ENCODE data around the gene CACNA1C. TPM values are rescaled to one million over a fixed set of nuclear protein-coding genes. Genes with fewer than 3 reads are reported as not detected.

Gene CACNA1C
- total RNA-seq, 1 experiment from 2014 or later = 3.7 TPM

- no peaks in the 10 kb centered on the region for H3K27me3 ChIP-seq (replicated peaks; ENCODE audit: insufficient read depth, low read depth, low read length, poor library complexity)
- BruUV-seq (replicated peaks) = no TSS peak
- no peak overlapping the region for H3K4me3 ChIP-seq (ENCODE audit: low read depth, low read length, poor library complexity, severe bottlenecking)
- ChIA-PET POLR2A (ENCODE audit: low non-redundant PET) (no interaction called here), CTCF (no interaction called here)
- no peak overlapping the region for H3K27ac ChIP-seq (ENCODE audit: low read depth, low read length, poor library complexity, severe bottlenecking)
- no peaks in the 10 kb centered on the region for H3K36me3 ChIP-seq (ENCODE audit: insufficient read depth, low read length, poor library complexity, severe bottlenecking)
- intact Hi-C loops (cut with micrococcal nuclease; ENCODE audit: unreplicated experiment) = no loop called here
- no peak for DNase-seq (ENCODE audit: low spot score)
- H3K9me3 ChIP-seq (ENCODE audit: low read depth, low read length, poor library complexity, severe bottlenecking) = no peaks in the 10 kb centered on the region
- no peak for TF ChIP-seq EZH2 (IDR thresholded peaks at IDR 0.05; ENCODE audit: borderline replicate concordance, low read depth, low read length, poor library complexity, severe bottlenecking)
- TF ChIP-seq CTCF (conservative IDR thresholded peaks at IDR 0.05; ENCODE audit: low read depth, low read length) = no peak
- peaks cover 11% of the 10 kb centered on the region for H3K4me1 ChIP-seq (ENCODE audit: insufficient read depth, low read length, poor library complexity, severe bottlenecking)
Observed at GRCh38 chr12:2628401-2628800, 575.6 kb downstream of the CACNA1C start.

DNA sequence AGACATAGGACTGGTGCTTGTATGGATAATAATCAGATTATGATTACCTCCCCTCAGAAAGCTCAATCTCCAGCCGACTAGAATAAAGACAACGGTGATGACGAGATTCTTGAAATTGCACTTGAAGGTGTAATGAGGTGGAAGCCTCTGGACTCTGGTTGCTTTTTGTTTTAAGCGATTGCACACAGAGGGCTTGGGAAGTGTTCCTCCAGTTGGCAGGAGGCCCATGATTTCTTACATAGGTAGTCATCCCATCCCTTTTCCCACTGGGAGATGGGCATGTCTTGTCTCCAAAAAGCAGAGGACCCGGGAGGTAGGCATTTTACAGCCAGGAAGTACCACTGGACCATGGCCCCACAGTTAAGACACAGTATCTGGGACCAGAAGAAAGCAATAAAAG, 576.3 kb downstream of the CACNA1C start:
- TF ChIP-seq EZH2 (IDR thresholded peaks at IDR 0.05; ENCODE audit: borderline replicate concordance, low read depth, low read length, poor library complexity, severe bottlenecking) = no peak
- TF ChIP-seq CTCF (conservative IDR thresholded peaks at IDR 0.05; ENCODE audit: low read depth, low read length) = no peak

GRCh38 chr12:2631653-2632350, 579.0 kb downstream of the CACNA1C start:
- BruUV-seq (replicated peaks) = no TSS peak
- intact Hi-C loops (cut with micrococcal nuclease; ENCODE audit: unreplicated experiment) = no loop called here
- ChIA-PET CTCF (no interaction called here), POLR2A (ENCODE audit: low non-redundant PET) (no interaction called here)
- Histone ChIP-seq H3K9me3 (ENCODE audit: low read depth, low read length, poor library complexity, severe bottlenecking) (no peaks in the 10 kb centered on the region), H3K36me3 (ENCODE audit: insufficient read depth, low read length, poor library complexity, severe bottlenecking) (no peaks in the 10 kb centered on the region), H3K4me3 (ENCODE audit: low read depth, low read length, poor library complexity, severe bottlenecking) (no peak overlapping the region), H3K27ac (ENCODE audit: low read depth, low read length, poor library complexity, severe bottlenecking) (no peak overlapping the region), H3K4me1 (ENCODE audit: insufficient read depth, low read length, poor library complexity, severe bottlenecking) (no peaks in the 10 kb centered on the region), H3K27me3 (replicated peaks; ENCODE audit: insufficient read depth, low read depth, low read length, poor library complexity) (no peaks in the 10 kb centered on the region)
- no peak for DNase-seq (ENCODE audit: low spot score)
- TF ChIP-seq CTCF (conservative IDR thresholded peaks at IDR 0.05; ENCODE audit: low read depth, low read length) (no peak), EZH2 (IDR thresholded peaks at IDR 0.05; ENCODE audit: borderline replicate concordance, low read depth, low read length, poor library complexity, severe bottlenecking) (no peak)

More for the DNA sequence above, 576.3 kb downstream of the CACNA1C start:
- Histone ChIP-seq H3K4me3 (ENCODE audit: low read depth, low read length, poor library complexity, severe bottlenecking) (no peak overlapping the region), H3K9me3 (ENCODE audit: low read depth, low read length, poor library complexity, severe bottlenecking) (no peaks in the 10 kb centered on the region), H3K27ac (ENCODE audit: low read depth, low read length, poor library complexity, severe bottlenecking) (no peak overlapping the region), H3K4me1 (ENCODE audit: insufficient read depth, low read length, poor library complexity, severe bottlenecking) (peaks cover 11% of the 10 kb centered on the region), H3K36me3 (ENCODE audit: insufficient read depth, low read length, poor library complexity, severe bottlenecking) (no peaks in the 10 kb centered on the region), H3K27me3 (replicated peaks; ENCODE audit: insufficient read depth, low read depth, low read length, poor library complexity) (no peaks in the 10 kb centered on the region)
- BruUV-seq (replicated peaks) = no TSS peak
- CTCF ChIA-PET = no interaction called here
- DNase-seq (ENCODE audit: low spot score) = no peak
- POLR2A ChIA-PET (ENCODE audit: low non-redundant PET) = no interaction called here
- intact Hi-C loops (cut with micrococcal nuclease; ENCODE audit: unreplicated experiment) = no loop called here

All from A673 (cell line).